HG02970 (cell line): Measurements from ENCODE around the gene PAXX.

Source experiments
- ATAC-seq: cut with Tn5 transposase; IDR thresholded peaks from one replicate; pipeline ENCODE4 v1.9.1; 2021; ENCODE audit warnings: mild to moderate bottlenecking, moderate library complexity, moderate number of reproducible peaks; ENCODE audit not compliant: unreplicated experiment, low FRiP score

The PAXX gene

GRCh38 chr9:136952876-136953770 is 39.1 kb upstream of the PAXX start:
- no peak for ATAC-seq

GRCh38 chr9:136953771-136954269 is 38.4 kb upstream of the PAXX start:
- no peak for ATAC-seq

GRCh38 chr9:136954270-136955083 is 37.7 kb upstream of the PAXX start:
- ATAC-seq = no peak

- no peak for ATAC-seq
These were observed 36.9 kb upstream of the PAXX start for GRCh38 chr9:136955202-136955942.

GRCh38 chr9:136955943-136956335 is 36.3 kb upstream of the PAXX start:
- ATAC-seq = no peak

- ATAC-seq = no peak
These were observed 35.6 kb upstream of the PAXX start for GRCh38 chr9:136956604-136957003.

GRCh38 chr9:136957461-136957860 is 34.8 kb upstream of the PAXX start:
- no peak for ATAC-seq

- ATAC-seq = no peak
These were observed 34.3 kb upstream of the PAXX start for GRCh38 chr9:136957901-136958300.

- ATAC-seq = no peak
These were observed 33.7 kb upstream of the PAXX start for GRCh38 chr9:136958473-136958872.

GRCh38 chr9:136958898-136959850 is 33.0 kb upstream of the PAXX start:
- no peak for ATAC-seq

- no peak for ATAC-seq
These were observed 31.8 kb upstream of the PAXX start for GRCh38 chr9:136960212-136960937.

GRCh38 chr9:136960938-136961275 is 31.3 kb upstream of the PAXX start:
- no peak for ATAC-seq

- no peak for ATAC-seq
These were observed 30.8 kb upstream of the PAXX start for GRCh38 chr9:136961279-136962065.

GRCh38 chr9:136962163-136962562 is 30.1 kb upstream of the PAXX start:
- no peak for ATAC-seq

- no peak for ATAC-seq
These were observed 29.4 kb upstream of the PAXX start for GRCh38 chr9:136962701-136963248.

- no peak for ATAC-seq
These were observed 28.9 kb upstream of the PAXX start for GRCh38 chr9:136963341-136963740.

- no peak for ATAC-seq
These were observed 28.5 kb upstream of the PAXX start for GRCh38 chr9:136963751-136964150.

- ATAC-seq = no peak
These were observed 28.0 kb upstream of the PAXX start for GRCh38 chr9:136964171-136964689.
